ENCODE data around the gene ATF7. TPM values are rescaled to one million over a fixed set of nuclear protein-coding genes. Genes with fewer than 3 reads are reported as not detected.

ATF7 gene
- total and polyA plus RNA-seq, 2 donors (not counting 3 experiments of a cell fraction or from before 2014, with no cell fraction given): 36.0 to 68.5 TPM

- TF ChIP-seq EZH2 (IDR thresholded peaks at IDR 0.05; ENCODE audit: borderline replicate concordance, low read depth, low read length, severe bottlenecking) (no peak), POLR2AphosphoS5 (IDR thresholded peaks at IDR 0.05; ENCODE audit: insufficient read depth, low read depth, low read length) (no peak), FOS (IDR thresholded peaks at IDR 0.05; ENCODE audit: borderline replicate concordance, insufficient read depth, low read length) (no peak), GATA2 (IDR thresholded peaks at IDR 0.05; ENCODE audit: insufficient read depth, insufficient read length, low read depth, low read length) (no peak), POLR2A (IDR thresholded peaks at IDR 0.05; ENCODE audit: low read depth, low read length) (no peak), MYC (IDR thresholded peaks at IDR 0.05; ENCODE audit: low read depth, low read length) (no peak), JUN (IDR thresholded peaks at IDR 0.05; ENCODE audit: borderline replicate concordance, insufficient read depth, insufficient read length, low read depth) (no peak)
- TF ChIP-seq, protein P1, sequence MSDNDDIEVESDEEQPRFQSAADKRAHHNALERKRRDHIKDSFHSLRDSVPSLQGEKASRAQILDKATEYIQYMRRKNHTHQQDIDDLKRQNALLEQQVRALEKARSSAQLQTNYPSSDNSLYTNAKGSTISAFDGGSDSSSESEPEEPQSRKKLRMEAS (IDR thresholded peaks at IDR 0.05; ENCODE audit: insufficient read depth, insufficient read length): no peak
- Histone ChIP-seq H3K79me2 (ENCODE audit: control insufficient read depth, insufficient read depth, low read length) (no peaks in the 10 kb centered on the region), H3K27ac (ENCODE audit: insufficient read depth, low read depth, low read length) (no peak overlapping the region), H3K9me1 (replicated peaks; ENCODE audit: control insufficient read depth, extremely low read depth, insufficient read depth, low read length) (no peaks in the 10 kb centered on the region), H3K9me3 (replicated peaks; ENCODE audit: control insufficient read depth, insufficient read depth, low read length) (no peaks in the 10 kb centered on the region), H3K9ac (replicated peaks; ENCODE audit: extremely low read depth, insufficient read depth, low read length) (no peak overlapping the region), H3K36me3 (ENCODE audit: control insufficient read depth in 2 of 2, extremely low read depth in 1 of 2, insufficient read depth in 2 of 2, low read length in 2 of 2) (peaks cover 6 to 46% of the 10 kb centered on the region in 2 experiments), H3K27me3 (ENCODE audit: control insufficient read depth in 2 of 2, insufficient read depth in 2 of 2, low read length in 2 of 2) (no peaks in the 10 kb centered on the region), H3K4me3 (replicated peaks in 1 of 3; ENCODE audit: insufficient read depth in 1 of 3, low read depth in 1 of 3, low read length in 3 of 3) (no peak overlapping the region), H3K4me2 (ENCODE audit: insufficient read depth, low read length) (no peak overlapping the region), H4K20me1 (replicated peaks; ENCODE audit: control insufficient read depth, extremely low read depth, insufficient read depth, low read length) (no peaks in the 10 kb centered on the region), H3K4me1 (ENCODE audit: control insufficient read depth, extremely low read depth, insufficient read depth, low read length) (no peaks in the 10 kb centered on the region), H2AFZ (ENCODE audit: low read depth, low read length) (no peak overlapping the region)
- DNase-seq (ENCODE audit: low read depth, low spot score): no peak
- POLR2A ChIA-PET: interaction anchor here (0.5 kb wide), 1 partner anchor 15 kb away, joined by 4 read pairs; no protein-coding TSS in a partner anchor
- CTCF ChIA-PET: no interaction called here
- dilution Hi-C loops (cut with MboI; ENCODE audit: extremely low pct_ligation_motif_present, low sequenced_read_pairs) (no loop called here), intact Hi-C loops (cut with micrococcal nuclease) (no loop called here)
- no peak for FAIRE-seq
- no TSS peak for BruUV-seq (replicated peaks)
These were observed 140.0 kb downstream of the ATF7 start for GRCh38 chr12:53485955-53486735.
